ENCODE measurements around the gene CCDC198.

Gene CCDC198

DNA sequence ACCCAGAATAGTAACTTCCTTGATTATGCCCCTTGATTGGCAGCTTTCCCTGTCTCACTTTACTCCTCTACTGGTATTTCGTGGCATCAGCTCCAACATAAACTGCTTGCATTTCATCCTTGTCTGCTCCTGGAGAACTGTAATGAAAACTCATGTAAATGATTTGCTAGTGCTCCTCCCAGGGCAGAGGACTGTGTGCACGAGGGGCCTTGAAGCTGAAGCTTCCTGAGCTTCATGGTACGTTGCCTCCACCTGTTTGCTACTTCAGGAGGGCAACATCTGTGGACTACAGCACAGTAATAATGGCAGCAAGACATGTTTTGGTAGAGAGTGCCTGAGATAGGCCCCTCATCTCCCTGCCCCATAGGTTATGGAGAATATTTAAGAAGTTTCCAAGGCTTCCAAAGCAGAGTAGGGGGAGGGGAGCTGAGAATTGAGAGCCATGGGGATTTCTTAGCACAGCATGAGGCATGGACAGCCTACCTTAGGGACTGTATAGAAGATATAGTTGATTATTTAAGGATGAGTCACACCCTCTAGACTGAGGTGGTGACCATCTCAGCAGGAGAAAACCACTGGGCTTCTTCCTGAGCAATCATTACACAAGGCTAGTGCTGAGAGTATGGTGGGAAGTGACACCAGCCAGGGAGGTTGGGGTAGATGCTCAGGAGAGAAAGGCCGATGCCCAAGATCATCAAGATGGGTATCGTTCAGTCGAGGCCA lies 29.5 kb downstream of the CCDC198 start:
- in situ Hi-C loops (cut with HindIII; ENCODE audit: low sequenced_read_pairs): loop anchor here (5.0 kb wide), 1 partner anchor 63 kb away; no protein-coding TSS in a partner anchor

DNA sequence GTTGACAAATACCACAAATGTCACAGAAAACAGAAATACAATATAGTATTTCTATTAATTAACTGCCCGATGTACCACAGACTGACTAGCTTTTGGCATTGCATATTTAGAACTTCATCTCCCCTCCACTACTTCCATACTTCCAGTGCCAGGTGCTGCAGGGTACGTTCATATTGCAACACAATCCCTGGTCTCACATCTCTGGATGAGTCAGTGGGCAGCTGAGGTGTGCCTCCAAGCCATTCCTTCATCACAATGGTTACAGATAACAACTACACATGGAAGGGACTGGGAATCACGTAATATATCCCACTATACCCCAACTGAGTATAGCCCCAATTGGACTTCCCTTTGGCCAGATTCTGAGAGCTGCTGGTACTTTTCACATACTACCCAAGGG lies 31.1 kb downstream of the CCDC198 start:
- in situ Hi-C loops (cut with HindIII; ENCODE audit: low sequenced_read_pairs): loop anchor here (5.0 kb wide), 1 partner anchor 65 kb away; no protein-coding TSS in a partner anchor

DNA sequence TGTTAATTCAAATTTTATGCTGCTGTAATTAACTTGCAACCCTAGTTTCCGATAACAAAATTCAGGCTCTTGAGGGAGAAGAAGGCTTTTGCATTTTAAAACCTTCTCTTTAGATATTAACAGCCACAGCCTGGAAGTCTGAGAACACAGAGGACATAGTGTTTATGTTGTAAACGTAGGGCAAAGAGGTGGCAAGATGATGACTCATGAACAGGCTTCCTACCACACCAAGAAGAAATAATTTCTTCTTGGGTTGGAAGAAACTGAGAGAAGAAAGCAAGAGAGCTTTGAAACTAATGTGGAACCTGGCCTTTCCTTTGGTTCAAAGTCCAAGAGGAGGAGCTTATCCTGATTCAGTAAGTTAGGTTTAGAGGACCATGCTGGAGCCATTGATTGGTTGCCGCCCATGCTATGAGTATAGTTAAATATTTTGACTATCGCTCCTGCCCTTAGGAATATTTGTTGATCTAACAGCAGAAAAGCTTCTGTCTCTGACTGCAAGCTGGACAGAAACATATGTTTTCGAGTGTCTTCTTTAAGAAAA lies 31.8 kb downstream of the CCDC198 start:
- in situ Hi-C loops (cut with HindIII; ENCODE audit: low sequenced_read_pairs): loop anchor here (5.0 kb wide), 1 partner anchor 65 kb away; no protein-coding TSS in a partner anchor

DNA sequence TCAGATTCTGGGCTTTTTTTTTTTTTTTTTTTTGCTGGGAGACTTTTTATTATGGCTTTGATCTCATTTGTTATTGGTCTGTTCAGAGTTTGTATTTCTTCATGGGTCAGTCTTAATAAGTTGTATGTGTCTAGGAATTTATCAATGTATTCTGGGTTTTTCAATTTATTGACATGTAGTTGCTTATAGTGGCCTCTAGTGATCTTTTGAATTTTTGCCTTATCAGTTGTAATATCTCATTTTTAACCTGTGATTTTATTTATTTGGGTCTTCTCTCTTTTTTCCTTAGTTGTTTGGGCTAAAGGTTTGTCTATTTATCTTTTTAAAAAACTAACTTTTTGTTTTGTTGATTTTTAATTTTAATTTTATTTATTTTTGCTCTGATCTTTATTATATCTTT lies 57.7 kb downstream of the CCDC198 start:
- in situ Hi-C loops (cut with HindIII; ENCODE audit: low sequenced_read_pairs): no loop called here

DNA sequence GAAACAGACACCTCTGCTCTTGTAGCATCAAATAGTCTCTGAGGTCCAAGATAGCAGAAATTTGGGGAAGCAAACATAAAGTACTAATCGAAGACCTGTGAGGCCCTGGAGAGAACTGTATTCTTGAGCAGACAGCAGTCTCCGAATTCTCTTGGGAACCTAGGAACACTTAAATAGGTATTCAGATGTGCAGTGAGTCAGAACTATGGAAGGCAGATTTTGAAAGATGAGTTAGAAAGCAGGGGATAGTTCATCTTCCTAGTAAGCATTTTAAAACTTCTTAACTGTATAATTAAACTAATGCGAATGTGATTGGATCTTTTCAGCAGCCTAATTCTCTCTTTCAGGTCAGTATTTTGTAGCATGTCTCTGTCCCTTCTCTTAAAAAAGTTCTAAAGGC lies 72.7 kb downstream of the CCDC198 start:
- in situ Hi-C loops (cut with HindIII; ENCODE audit: low sequenced_read_pairs): no loop called here

DNA sequence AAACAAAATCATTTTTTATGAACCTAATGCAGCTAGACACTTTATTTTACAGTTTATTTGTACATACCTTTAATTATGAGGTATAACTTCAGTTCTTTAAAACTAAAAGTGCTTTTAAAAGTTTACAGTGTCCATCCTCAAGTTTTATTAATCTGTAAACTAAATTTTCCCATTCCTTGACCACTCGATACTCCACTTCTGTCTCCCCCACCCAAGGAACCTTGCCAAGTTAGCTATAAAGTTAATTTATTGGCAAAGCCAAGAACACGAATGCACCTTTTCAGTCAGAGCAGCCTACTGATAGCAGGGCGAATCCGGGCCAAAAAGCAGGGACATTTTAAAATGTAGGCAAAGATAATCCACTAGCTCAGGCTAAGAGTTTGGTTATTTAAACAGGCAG lies 73.6 kb downstream of the CCDC198 start:
- in situ Hi-C loops (cut with HindIII; ENCODE audit: low sequenced_read_pairs): no loop called here

Measured in endothelial cell of hepatic sinusoid (primary cell).